GM12878 (cell line): ENCODE measurements around the gene UGT1A7. TPM values are rescaled to one million over a fixed set of nuclear protein-coding genes. Genes with fewer than 3 reads are reported as not detected.
A peak's percentile ranks its signal among the peaks of the same experiment; 100 is the strongest.

Experiments
- ATAC-seq: fragments of 200-7000 bp; cut with Tn5 transposase; 3 replicates; pipeline ENCODE4 v1.9.1; 2020; ENCODE audit warnings: mild to moderate bottlenecking, moderate library complexity
- BruUV-seq: library from RNA; stranded (reverse); fragments of 400-500 nt; replicated peaks from 2 replicates; lab custom pipeline; 2021; lab: Mats Ljungman, UMichigan
- CTCF ChIA-PET: fragments of 300-600 bp; sonication (Branson Sonifier 250); formaldehyde crosslinking; extraction: SDS; loops from one replicate; lab custom pipeline; 2021; ENCODE audit warnings: inconsistent platforms; lab: Yijun Ruan, JAX
- POLR2A ChIA-PET: fragments of 350-600 bp; formaldehyde crosslinking; extraction: SDS; loops from one replicate; lab custom pipeline; 2021; ENCODE audit warnings: inconsistent platforms; lab: Charles Lee
- RAD21 ChIA-PET: fragments of 300-600 bp; sonication (Branson Sonifier 250); formaldehyde crosslinking; loops from one replicate; lab custom pipeline; 2023; ENCODE audit warnings: antibody characterized with exemption; ENCODE audit not compliant: unreplicated experiment; lab: Charles Lee
- SMC1A ChIA-PET: fragments of 300-600 bp; sonication (Branson Sonifier 250); formaldehyde crosslinking; loops from one replicate; lab custom pipeline; 2023; ENCODE audit not compliant: unreplicated experiment, uncharacterized antibody; lab: Charles Lee
- DNase-seq: peaks from one replicate; pipeline ENCODE4 v3.0.0-alpha.2; 2011; ENCODE audit warnings: low read depth, low spot score
- FAIRE-seq: peaks from 3 replicates; lab custom pipeline; 2011; peaks lifted over from hg19 to GRCh38; lab: Jason Lieb, UNC
- H2AFZ ChIP-seq: 2 replicates; pipeline ENCODE4 v1.6.0; 2011; ENCODE audit warnings: low read depth, low read length, control low read depth; ENCODE audit not compliant: control insufficient read depth
- H3K27ac ChIP-seq: 2 replicates; pipeline ENCODE4 v1.5.1; 2011; ENCODE audit warnings: control low read depth; ENCODE audit not compliant: control insufficient read depth, insufficient read depth
- H3K27me3 ChIP-seq, 2 experiments: replicated peaks in 1 of 2; 2 replicates each; pipeline versions ENCODE4 v1.6.0 to v1.6.1; 2011; ENCODE audit warnings: low read length in 1 of 2; ENCODE audit not compliant: control insufficient read depth in 2 of 2, insufficient read depth in 2 of 2
- H3K36me3 ChIP-seq, 2 experiments: 2 replicates each; pipeline ENCODE4 v1.5.1; 2011; ENCODE audit warnings: low read length in 1 of 2; ENCODE audit not compliant: control insufficient read depth in 2 of 2, insufficient read depth in 2 of 2
- H3K4me1 ChIP-seq: 2 replicates; pipeline ENCODE4 v1.6.1; 2011; ENCODE audit warnings: mild to moderate bottlenecking, low read length, moderate library complexity, mixed read lengths; ENCODE audit not compliant: control insufficient read depth, insufficient read depth
- H3K4me2 ChIP-seq: 2 replicates; pipeline ENCODE4 v1.6.0; 2011; ENCODE audit warnings: control low read depth; ENCODE audit not compliant: control insufficient read depth, insufficient read depth
- H3K4me3 ChIP-seq: fragments of 200-600 bp; sonication (generic); 2 replicates; pipeline ENCODE4 v1.5.1; 2016
- H3K79me2 ChIP-seq: 2 replicates; pipeline ENCODE4 v1.6.0; 2011; ENCODE audit warnings: low read length; ENCODE audit not compliant: control insufficient read depth, insufficient read depth
- H3K9ac ChIP-seq: 2 replicates; pipeline ENCODE4 v1.8.0; 2011; ENCODE audit warnings: low read length, control low read depth, mixed read lengths; ENCODE audit not compliant: control insufficient read depth, insufficient read depth
- H3K9me3 ChIP-seq: replicated peaks from 3 replicates; pipeline ENCODE4 v1.5.1; 2011; ENCODE audit warnings: mild to moderate bottlenecking, low read length; ENCODE audit not compliant: control insufficient read depth, insufficient read depth
- H4K20me1 ChIP-seq: 2 replicates; pipeline ENCODE4 v1.6.0; 2011; ENCODE audit not compliant: control insufficient read depth, insufficient read depth
- ASH2L ChIP-seq: fragments of 300-600, 200-600 bp; sonication (generic); IDR thresholded peaks from 2 replicates; pipeline ENCODE4 v1.6.1; 2017; ENCODE audit warnings: low read depth, mild to moderate bottlenecking, borderline replicate concordance
- BCL11A ChIP-seq: IDR thresholded peaks from 2 replicates; pipeline ENCODE4 v1.6.1; 2011; ENCODE audit warnings: low read depth, low read length
- BMI1 ChIP-seq: fragments of 450-650 bp; IDR thresholded peaks from 2 replicates; pipeline ENCODE4 v1.6.1; 2016; ENCODE audit warnings: mild to moderate bottlenecking, moderate library complexity, borderline replicate concordance
- BRCA1 ChIP-seq: IDR thresholded peaks from 2 replicates; pipeline ENCODE4 v1.6.1; 2011; ENCODE audit warnings: low read depth, low read length, improper control_type of control experiment
- CBX3 ChIP-seq: fragments of 200-600 bp; sonication (generic); IDR thresholded peaks from 2 replicates; pipeline ENCODE4 v1.6.1; 2016; ENCODE audit warnings: low read depth, borderline replicate concordance
- E2F4 ChIP-seq: IDR thresholded peaks from 2 replicates; pipeline ENCODE4 v1.6.1; 2012; ENCODE audit warnings: low read depth, low read length, improper control_type of control experiment
- EED ChIP-seq: sonication (generic); IDR thresholded peaks from 2 replicates; pipeline ENCODE4 v1.6.1; 2016; ENCODE audit warnings: antibody characterized with exemption, low read depth
- FOS ChIP-seq: IDR thresholded peaks from 3 replicates; pipeline ENCODE4 v1.6.1; 2011; ENCODE audit warnings: borderline replicate concordance; ENCODE audit not compliant: insufficient read length; ENCODE audit errors: extremely low read depth
- IKZF1 ChIP-seq: fragments of 450-650 bp; conservative IDR thresholded peaks from 2 replicates; pipeline ENCODE4 v1.6.1; 2017; ENCODE audit warnings: antibody characterized with exemption, mild to moderate bottlenecking
- JUNB ChIP-seq: IDR thresholded peaks from 2 replicates; pipeline ENCODE4 v1.6.1; 2016; ENCODE audit warnings: antibody characterized with exemption, mild to moderate bottlenecking
- JUND ChIP-seq: IDR thresholded peaks from 2 replicates; pipeline ENCODE4 v1.6.1; 2012; ENCODE audit warnings: low read depth, mild to moderate bottlenecking, low read length, improper control_type of control experiment, moderate library complexity
- NR2C1 ChIP-seq: fragments of 450-650 bp; IDR thresholded peaks from 2 replicates; pipeline ENCODE4 v1.6.1; 2017; ENCODE audit warnings: antibody characterized with exemption, mild to moderate bottlenecking, moderate library complexity
- NR2C2 ChIP-seq: IDR thresholded peaks from 2 replicates; pipeline ENCODE4 v1.6.1; 2011; ENCODE audit warnings: borderline replicate concordance, low read depth; ENCODE audit not compliant: control insufficient read depth, insufficient read length
- PAX5 ChIP-seq: IDR thresholded peaks from 2 replicates; pipeline ENCODE4 v1.6.1; 2011; ENCODE audit warnings: low read depth, low read length, borderline replicate concordance
- RB1 ChIP-seq: fragments of 450-650 bp; formaldehyde crosslinking; IDR thresholded peaks from 2 replicates; pipeline ENCODE4 v1.6.1; 2017; ENCODE audit warnings: mild to moderate bottlenecking, borderline replicate concordance
- RUNX3 ChIP-seq: IDR thresholded peaks from 2 replicates; pipeline ENCODE4 v1.6.1; 2012; ENCODE audit warnings: low read length, inconsistent platforms
- SMAD5 ChIP-seq: IDR thresholded peaks from 2 replicates; pipeline ENCODE4 v1.6.1; 2016; ENCODE audit warnings: antibody characterized with exemption, low read depth
- TARDBP ChIP-seq: IDR thresholded peaks from 2 replicates; pipeline ENCODE4 v1.6.1; 2016; ENCODE audit warnings: borderline replicate concordance
- YY1 ChIP-seq: IDR thresholded peaks from 2 replicates; pipeline ENCODE4 v1.6.1; 2011; ENCODE audit warnings: low read depth, mild to moderate bottlenecking, low read length
- ZBTB40 ChIP-seq: fragments of 450-650 bp; IDR thresholded peaks from 2 replicates; pipeline ENCODE4 v1.6.1; 2016; ENCODE audit warnings: mild to moderate bottlenecking, moderate library complexity, borderline replicate concordance
- ZNF24 ChIP-seq: fragments of 450-650 bp; IDR thresholded peaks from 2 replicates; pipeline ENCODE4 v1.6.1; 2017; ENCODE audit warnings: antibody characterized with exemption, mild to moderate bottlenecking
- ZSCAN29 ChIP-seq: fragments of 450-650 bp; IDR thresholded peaks from 2 replicates; pipeline ENCODE4 v1.6.1; 2017; ENCODE audit warnings: mild to moderate bottlenecking, moderate library complexity
- WGBS: methylation state at CpG from one replicate; pipeline ENCODE4 v1.1.6; 2016; ENCODE audit warnings: low lambda C conversion rate; ENCODE audit not compliant: insufficient replicate concordance, insufficient coverage; ENCODE audit errors: missing lambda C conversion rate; 5-methylcytosine and 5-hydroxymethylcytosine counted together
- in situ Hi-C: fragments of 300-500 bp; cut with MboI; formaldehyde crosslinking; loops from 9 replicates; pipeline ENCODE4 v1.14.3; 2018; ENCODE audit warnings: mixed read lengths
- intact Hi-C: fragments of 100-400 bp; cut with micrococcal nuclease; formaldehyde crosslinking; loops from one replicate; pipeline ENCODE4 v1.14.2; 2022; ENCODE audit not compliant: unreplicated experiment
- polyA plus RNA-seq, 11 experiments: library from polyadenylated mRNA; depleted of rRNA in 4 of 11; unstranded in 6 of 11; stranded (reverse) in 5 of 11; fragments of >200 nt; fragmentation: Nextera tagmentation in 4 of 11; fragmentation: Illumina TruSeq in 1 of 11; extraction: Ambion mirVana in 4 of 11; extraction: Trizol in 1 of 11; gene quantifications; 1 replicate in 1 of 11; 2 replicates in 10 of 11; pipeline versions ENCODE4 v1.2.1 to v1.2.3, GENCODE V29; 2011 to 2016; ENCODE audit warnings: inconsistent platforms in 2 of 11, missing spikeins in 2 of 11, low read depth in 1 of 11
- total RNA-seq, 4 experiments: library from RNA; depleted of rRNA in 3 of 4; stranded (reverse); fragments of >200 nt in 3 of 4; fragmentation: Illumina TruSeq in 1 of 4; extraction: Trizol in 1 of 4; gene quantifications; 2 replicates each; pipeline versions ENCODE4 v1.2.1 to v1.2.3, GENCODE V29; 2013 to 2021
- TF ChIP-seq, protein P1 (sequence below): IDR thresholded peaks from 2 replicates; pipeline ENCODE4 v1.6.1; 2011; ENCODE audit warnings: borderline replicate concordance, low read depth, mild to moderate bottlenecking, moderate library complexity, mixed read lengths, low read length; ENCODE audit not compliant: insufficient read depth; ENCODE audit errors: extremely low read length

UGT1A7 gene
- total and polyA plus RNA-seq, 10 of the 15 experiments (the other 5 are each of a cell fraction or from before 2014, with no cell fraction given) = not detected

DNA sequence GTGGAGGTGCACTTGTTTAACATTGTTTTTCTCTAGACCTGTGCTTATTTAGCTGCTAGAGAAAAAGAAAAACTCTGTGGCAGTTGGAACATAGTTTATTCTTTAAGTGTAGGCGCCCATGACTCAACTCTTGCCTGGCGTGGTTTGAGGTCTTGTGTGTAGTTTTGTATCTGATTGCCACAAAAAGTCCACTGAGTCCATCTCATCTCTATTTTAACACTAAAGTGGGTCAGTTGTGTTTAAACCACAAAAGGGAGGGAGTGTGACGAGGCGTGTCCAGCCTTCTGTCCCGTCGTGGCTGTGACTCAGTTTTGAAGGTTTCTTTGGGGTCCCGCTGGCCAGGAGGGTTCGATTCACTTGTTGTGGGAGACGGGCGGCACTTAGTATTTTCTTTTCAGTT is 25.3 kb upstream of the UGT1A7 start:
- ChIA-PET POLR2A (no interaction called here), RAD21 (no interaction called here), SMC1A (no interaction called here), CTCF (no interaction called here)
- no peak overlapping the region for H3K4me3 ChIP-seq
- in situ Hi-C loops = no loop called here
- no peak overlapping the region for H3K9ac ChIP-seq
- H3K79me2 ChIP-seq = no peaks in the 10 kb centered on the region
- H4K20me1 ChIP-seq = no peaks in the 10 kb centered on the region
- peak; percentile 61 for ATAC-seq
- no peak overlapping the region for H2AFZ ChIP-seq
- intact Hi-C loops = no loop called here
- H3K4me2 ChIP-seq = no peak overlapping the region
- 9% methylated on average over 10 of the region's 10 CpGs for WGBS
- no peaks in the 10 kb centered on the region for H3K4me1 ChIP-seq
- no peaks in the 10 kb centered on the region for H3K27me3 ChIP-seq
- no TSS peak for BruUV-seq
- peaks cover 2% of the 10 kb centered on the region; the same call in 1 of the 3 replicates for H3K9me3 ChIP-seq
- DNase-seq = no peak
- no peaks in the 10 kb centered on the region for H3K36me3 ChIP-seq
- FAIRE-seq = no peak
- H3K27ac ChIP-seq = no peak overlapping the region
- TF ChIP-seq BCL11A (0 out of 2 replicates have a peak, but pooled peaks have one; percentile 32), BMI1 (no peak), SMAD5 (no peak), TARDBP (no peak), BRCA1 (no peak), ZSCAN29 (no peak), NR2C1 (no peak), JUND (no peak), IKZF1 (no peak), JUNB (peak; percentile 38; the same call in 1 of the 2 replicates), PAX5 (peak; percentile 67; the same call in 1 of the 2 replicates), FOS (no peak), YY1 (no peak), EED (no peak), CBX3 (no peak), ZBTB40 (no peak), RUNX3 (peak; percentile 82), NR2C2 (no peak), ASH2L (no peak), ZNF24 (no peak), E2F4 (no peak), RB1 (no peak)
- TF ChIP-seq, protein P1, sequence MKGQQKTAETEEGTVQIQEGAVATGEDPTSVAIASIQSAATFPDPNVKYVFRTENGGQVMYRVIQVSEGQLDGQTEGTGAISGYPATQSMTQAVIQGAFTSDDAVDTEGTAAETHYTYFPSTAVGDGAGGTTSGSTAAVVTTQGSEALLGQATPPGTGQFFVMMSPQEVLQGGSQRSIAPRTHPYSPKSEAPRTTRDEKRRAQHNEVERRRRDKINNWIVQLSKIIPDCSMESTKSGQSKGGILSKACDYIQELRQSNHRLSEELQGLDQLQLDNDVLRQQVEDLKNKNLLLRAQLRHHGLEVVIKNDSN = no peak
